Trophoblast cell (in vitro differentiated cells and primary cell): ENCODE results near the gene PGBD2.
A peak's percentile ranks its signal among the peaks of the same experiment; 100 is the strongest.

Source experiments
- DNase-seq, 2 donors: peaks; one replicate each; pipeline ENCODE4 v3.0.0-alpha.2; 2016
- H2AFZ ChIP-seq: 2 replicates; pipeline ENCODE4 v1.6.1; 2013; ENCODE audit warnings: low read length, moderate library complexity, mild to moderate bottlenecking; ENCODE audit not compliant: insufficient read depth, poor library complexity
- H2AK5ac ChIP-seq: 2 replicates; pipeline ENCODE4 v1.6.1; 2013; ENCODE audit warnings: mild to moderate bottlenecking, low read length
- H2BK120ac ChIP-seq: 2 replicates; pipeline ENCODE4 v1.6.1; 2013; ENCODE audit warnings: low read length, mild to moderate bottlenecking, moderate library complexity; ENCODE audit not compliant: insufficient read depth, poor library complexity
- H2BK12ac ChIP-seq: 2 replicates; pipeline ENCODE4 v1.6.1; 2013; ENCODE audit warnings: mild to moderate bottlenecking, low read length, moderate library complexity
- H2BK5ac ChIP-seq: 2 replicates; pipeline ENCODE4 v1.6.1; 2013; ENCODE audit warnings: low read length, low read depth, moderate library complexity, mild to moderate bottlenecking; ENCODE audit not compliant: poor library complexity
- H3K14ac ChIP-seq: 2 replicates; pipeline ENCODE4 v1.6.1; 2013; ENCODE audit warnings: mild to moderate bottlenecking, low read length
- H3K18ac ChIP-seq: 2 replicates; pipeline ENCODE4 v1.6.1; 2013; ENCODE audit warnings: mild to moderate bottlenecking, low read length
- H3K23ac ChIP-seq: 2 replicates; pipeline ENCODE4 v1.6.1; 2013; ENCODE audit warnings: low read length
- H3K27ac ChIP-seq: 2 replicates; pipeline ENCODE4 v1.5.1; 2013; ENCODE audit warnings: low read depth, mild to moderate bottlenecking, inconsistent platforms, low read length, moderate library complexity
- H3K27me3 ChIP-seq: 2 replicates; pipeline ENCODE4 v1.6.1; 2013; ENCODE audit warnings: inconsistent platforms, mild to moderate bottlenecking, low read length, moderate library complexity; ENCODE audit not compliant: insufficient read depth
- H3K36me3 ChIP-seq, 2 experiments: 1 replicate in 1 of 2; 2 replicates in 1 of 2; pipeline ENCODE4 v1.6.1; 2013; ENCODE audit warnings: low read length in 2 of 2, mild to moderate bottlenecking in 2 of 2, moderate library complexity in 1 of 2; ENCODE audit not compliant: insufficient read depth in 2 of 2, control insufficient read depth in 1 of 2
- H3K4ac ChIP-seq: 2 replicates; pipeline ENCODE4 v1.6.1; 2013; ENCODE audit warnings: low read depth, mild to moderate bottlenecking, low read length, moderate library complexity
- H3K4me1 ChIP-seq, 2 experiments: 1 replicate in 1 of 2; 2 replicates in 1 of 2; pipeline ENCODE4 v1.6.1; 2013; ENCODE audit warnings: low read length in 2 of 2, mild to moderate bottlenecking in 2 of 2, moderate library complexity in 1 of 2; ENCODE audit not compliant: insufficient read depth in 2 of 2, control insufficient read depth in 1 of 2
- H3K4me2 ChIP-seq: 2 replicates; pipeline ENCODE4 v1.6.1; 2013; ENCODE audit warnings: inconsistent platforms, mild to moderate bottlenecking, low read length, moderate library complexity
- H3K4me3 ChIP-seq: 2 replicates; pipeline ENCODE4 v1.5.1; 2013; ENCODE audit warnings: mild to moderate bottlenecking, low read depth, low read length, inconsistent platforms
- H3K79me1 ChIP-seq: one replicate; pipeline ENCODE4 v1.6.1; 2013; ENCODE audit warnings: low read length
- H3K79me2 ChIP-seq: 2 replicates; pipeline ENCODE4 v1.6.1; 2013; ENCODE audit warnings: low read length, mild to moderate bottlenecking; ENCODE audit not compliant: control insufficient read depth, insufficient read depth, poor library complexity
- H3K9ac ChIP-seq: 2 replicates; pipeline ENCODE4 v1.6.1; 2013; ENCODE audit warnings: mild to moderate bottlenecking, low read length
- H3K9me3 ChIP-seq: 2 replicates; pipeline ENCODE4 v1.6.1; 2013; ENCODE audit warnings: low read depth, mild to moderate bottlenecking, control low read depth, inconsistent platforms, low read length; ENCODE audit not compliant: insufficient read depth
- H4K12ac ChIP-seq: 2 replicates; pipeline ENCODE4 v1.6.1; 2013; ENCODE audit warnings: low read depth, mild to moderate bottlenecking, low read length, moderate library complexity
- H4K8ac ChIP-seq: 2 replicates; pipeline ENCODE4 v1.6.1; 2013; ENCODE audit warnings: low read depth, mild to moderate bottlenecking, low read length, moderate library complexity
- H4K91ac ChIP-seq: one replicate; pipeline ENCODE4 v1.6.1; 2013; ENCODE audit warnings: low read depth, mild to moderate bottlenecking, low read length, moderate library complexity
- WGBS: extraction: QIAGEN DNeasy Blood & Tissue Kit; methylation state at CpG from one replicate; pipeline ENCODE4 v1.1.7; 2013; ENCODE audit warnings: missing lambda C conversion rate; ENCODE audit not compliant: insufficient read length, insufficient coverage; ENCODE audit errors: extremely low coverage; 5-methylcytosine and 5-hydroxymethylcytosine counted together

The PGBD2 gene

DNA sequence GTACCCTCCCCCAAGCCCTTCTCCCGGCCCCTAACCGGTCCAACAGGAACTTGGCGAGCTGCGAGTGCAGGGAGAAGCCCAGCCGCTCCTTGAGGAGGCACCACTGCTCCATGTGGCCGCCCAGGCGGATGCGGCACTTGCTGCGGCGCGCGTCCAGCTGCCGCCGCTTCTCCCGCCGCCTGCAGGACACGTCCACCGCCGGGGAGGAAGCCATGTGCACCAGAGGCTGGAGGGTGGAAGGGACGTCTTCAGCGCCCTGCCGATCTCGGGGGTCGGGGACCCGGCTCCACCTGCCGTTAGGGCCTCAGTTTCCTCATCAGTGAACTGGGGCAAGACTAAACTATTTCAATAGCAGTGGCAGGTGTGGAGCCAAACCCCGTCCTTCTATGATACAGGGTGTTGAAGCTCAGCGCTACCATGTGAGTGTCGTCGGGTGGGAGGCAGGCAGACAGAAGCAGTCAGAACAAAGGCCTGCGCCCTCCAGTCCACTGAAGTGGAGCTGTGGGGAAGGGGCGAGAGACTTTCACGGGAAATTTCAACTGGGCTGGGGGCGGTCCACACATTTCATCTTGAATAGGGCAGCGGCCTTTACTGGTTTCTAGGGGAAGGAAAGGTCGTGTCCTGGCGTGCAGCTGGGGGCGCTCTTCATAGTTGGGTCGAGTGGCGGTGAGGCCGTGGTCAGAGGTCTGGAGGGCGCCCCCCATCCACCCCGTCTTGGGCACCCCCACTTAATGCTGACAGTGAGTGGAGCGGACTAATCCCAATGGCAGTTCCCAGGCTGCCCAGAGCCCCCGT lies 47.7 kb upstream of the PGBD2 start:
- Histone ChIP-seq H2AK5ac (peak overlapping the region; percentile 42), H2AFZ (peak overlapping the region; percentile 73), H3K9ac (peak overlapping the region; percentile 61), H3K4ac (peak overlapping the region; percentile 66), H3K4me3 (peak overlapping the region; percentile 73), H4K12ac (peak overlapping the region; percentile 86), H3K79me2 (peaks cover 13% of the 10 kb centered on the region), H2BK120ac (peak overlapping the region; percentile 45), H4K8ac (peak overlapping the region; percentile 90), H3K23ac (no peak overlapping the region), H3K4me1 (peaks cover 14 to 17% of the 10 kb centered on the region in 2 experiments), H3K4me2 (peak overlapping the region; percentile 95), H3K18ac (peak overlapping the region; percentile 85), H3K9me3 (peaks cover 5% of the 10 kb centered on the region), H3K14ac (peak overlapping the region; percentile 91), H3K27me3 (no peaks in the 10 kb centered on the region), H3K27ac (peak overlapping the region; percentile 78), H3K79me1 (peaks cover 17% of the 10 kb centered on the region), H3K36me3 (peaks cover 18 to 19% of the 10 kb centered on the region in 2 experiments), H2BK5ac (peak overlapping the region; percentile 37), H2BK12ac (no peak overlapping the region), H4K91ac (peak overlapping the region; percentile 91)
- peak; percentile 83 to 86 for DNase-seq
- no CpG with 5 or more reads among the region's 45 CpGs for WGBS

DNA sequence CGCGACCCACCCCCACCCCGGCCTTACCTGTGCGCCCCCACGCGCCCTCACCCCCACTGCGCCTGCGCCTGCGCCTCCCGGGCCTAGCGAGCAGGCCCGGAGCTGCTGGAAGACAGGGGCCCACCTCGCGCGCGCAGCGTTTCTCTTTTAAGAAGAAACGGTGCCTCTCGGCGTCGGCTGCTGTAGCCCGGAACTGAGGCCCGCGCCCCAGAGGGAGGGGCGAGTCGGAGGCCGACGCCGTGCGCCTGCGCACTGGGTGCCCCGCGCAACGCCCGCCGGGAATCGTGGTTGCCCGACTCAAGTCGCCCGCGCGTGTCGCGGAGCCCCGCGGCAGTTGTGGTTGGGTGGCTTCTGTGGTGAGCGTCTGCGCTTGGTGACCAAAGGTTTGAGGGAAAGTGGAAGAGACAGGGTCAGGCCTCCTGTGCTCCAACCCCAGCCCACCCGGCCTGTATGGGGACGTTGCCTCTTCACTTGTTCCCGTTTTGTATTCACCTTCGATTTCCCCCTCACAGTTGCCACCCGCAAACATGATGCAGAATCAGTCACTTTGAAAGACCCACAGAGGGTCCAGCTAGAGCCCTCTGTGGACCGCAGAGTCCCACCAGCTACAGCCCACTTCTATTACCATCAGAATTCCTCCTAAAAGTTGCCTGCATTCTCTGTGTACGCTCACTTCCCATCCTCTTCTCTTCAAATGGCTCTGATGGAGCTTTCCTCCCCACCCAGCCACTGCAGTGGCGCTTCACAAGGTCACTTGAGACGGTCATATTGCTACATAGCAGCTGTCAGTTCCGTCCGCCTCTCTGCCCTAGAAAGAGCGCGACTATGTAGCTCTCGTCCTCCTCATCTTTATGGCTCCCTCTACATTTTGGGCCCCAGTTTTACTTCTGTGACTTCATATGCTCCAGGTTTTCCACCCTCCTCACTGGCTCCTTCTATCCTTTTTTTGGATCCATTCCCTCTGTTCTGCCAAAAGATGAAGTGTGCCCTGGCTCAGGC lies 46.8 kb upstream of the PGBD2 start, which contains the start of gene ZNF692:
TSS of gene ZNF692 (minus strand) at position 195 of the 999 bp plus-strand sequence. CDS start 776 bp downstream, outside the sequence.
- Histone ChIP-seq H3K36me3 (peaks cover 11 to 14% of the 10 kb centered on the region in 2 experiments), H3K79me1 (peaks cover 20% of the 10 kb centered on the region), H2BK120ac (peak within 1 kb of the TSS; percentile 45), H3K18ac (peak within 1 kb of the TSS; percentile 85), H3K4me2 (peak within 1 kb of the TSS; percentile 95), H3K4ac (peak within 1 kb of the TSS; percentile 66), H2BK12ac (no peak within 1 kb of the TSS), H3K79me2 (peaks cover 15% of the 10 kb centered on the region), H4K12ac (peak within 1 kb of the TSS; percentile 86), H4K91ac (peak within 1 kb of the TSS; percentile 91), H2AFZ (peak within 1 kb of the TSS; percentile 80), H2AK5ac (peak within 1 kb of the TSS; percentile 59), H3K9ac (peak within 1 kb of the TSS; percentile 89), H3K4me3 (peak within 1 kb of the TSS; percentile 81), H3K14ac (peak within 1 kb of the TSS; percentile 91), H3K9me3 (peaks cover 5% of the 10 kb centered on the region), H3K27ac (peak within 1 kb of the TSS; percentile 78), H3K27me3 (no peaks in the 10 kb centered on the region), H4K8ac (peak within 1 kb of the TSS; percentile 90), H2BK5ac (peak within 1 kb of the TSS; percentile 37), H3K4me1 (peaks cover 18 to 21% of the 10 kb centered on the region in 2 experiments), H3K23ac (no peak within 1 kb of the TSS)
- peak; percentile 96 to 97 for DNase-seq
- no CpG with 5 or more reads among the region's 62 CpGs for WGBS

DNA sequence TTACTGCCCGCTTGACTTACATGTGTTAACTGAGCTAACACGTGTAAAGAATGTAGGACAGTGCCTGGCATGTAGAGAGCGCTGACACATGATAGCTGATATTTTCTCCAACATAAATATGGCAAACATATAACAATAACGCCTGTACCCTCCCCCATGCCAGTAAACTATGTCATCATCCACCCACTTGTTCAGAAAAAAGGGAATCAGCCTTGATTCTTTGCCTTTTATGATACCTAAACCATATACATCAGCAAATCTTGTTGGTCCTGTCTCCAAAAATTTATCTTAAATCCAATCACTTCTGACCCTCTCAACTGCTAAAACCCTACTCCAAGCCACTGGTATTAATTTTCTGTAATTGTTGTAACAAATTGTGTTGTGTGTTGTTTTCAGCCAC lies 46.0 kb upstream of the PGBD2 start:
- no CpG with 5 or more reads among the region's 4 CpGs for WGBS
- Histone ChIP-seq H3K9ac (no peak overlapping the region), H2BK5ac (no peak overlapping the region), H3K79me1 (peaks cover 20% of the 10 kb centered on the region), H3K27ac (no peak overlapping the region), H2AFZ (no peak overlapping the region), H4K91ac (no peak overlapping the region), H3K27me3 (no peaks in the 10 kb centered on the region), H3K4me2 (no peak overlapping the region), H3K4me3 (no peak overlapping the region), H3K23ac (no peak overlapping the region), H4K12ac (no peak overlapping the region), H3K14ac (no peak overlapping the region), H2AK5ac (no peak overlapping the region), H2BK120ac (no peak overlapping the region), H3K79me2 (peaks cover 15% of the 10 kb centered on the region), H3K9me3 (peaks cover 5% of the 10 kb centered on the region), H3K18ac (no peak overlapping the region), H3K4ac (no peak overlapping the region), H3K36me3 (peaks cover 10 to 11% of the 10 kb centered on the region in 2 experiments), H4K8ac (no peak overlapping the region), H2BK12ac (no peak overlapping the region), H3K4me1 (peaks cover 18 to 21% of the 10 kb centered on the region in 2 experiments)
- no peak for DNase-seq

DNA sequence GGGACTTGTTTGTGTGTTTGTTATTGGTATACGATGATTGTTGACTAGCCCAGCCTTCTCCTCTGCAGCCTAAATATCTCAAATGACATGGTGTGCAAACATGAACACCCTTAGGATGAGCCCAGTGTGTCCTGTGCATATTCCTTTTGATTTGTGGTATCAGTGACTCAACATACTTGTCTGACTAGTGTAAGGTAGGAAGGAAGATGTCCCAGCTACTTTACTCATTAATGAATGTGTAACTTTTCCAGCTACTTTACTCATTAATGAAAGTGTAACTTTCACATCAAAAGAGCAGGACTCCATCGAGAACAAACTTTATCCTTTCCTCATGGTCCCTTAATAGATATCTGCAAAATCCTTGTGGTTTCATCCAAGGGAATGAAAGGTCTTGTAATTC lies 44.4 kb upstream of the PGBD2 start:
- Histone ChIP-seq H3K4ac (no peak overlapping the region), H3K18ac (no peak overlapping the region), H2AK5ac (no peak overlapping the region), H3K79me2 (peaks cover 15% of the 10 kb centered on the region), H3K27me3 (no peaks in the 10 kb centered on the region), H2AFZ (no peak overlapping the region), H3K36me3 (no peaks in the 10 kb centered on the region), H3K9me3 (peaks cover 5% of the 10 kb centered on the region), H2BK12ac (no peak overlapping the region), H3K23ac (no peak overlapping the region), H4K91ac (no peak overlapping the region), H2BK5ac (no peak overlapping the region), H3K4me3 (no peak overlapping the region), H3K4me1 (peaks cover 18 to 21% of the 10 kb centered on the region in 2 experiments), H4K8ac (no peak overlapping the region), H3K9ac (no peak overlapping the region), H2BK120ac (no peak overlapping the region), H3K14ac (no peak overlapping the region), H3K27ac (no peak overlapping the region), H3K4me2 (no peak overlapping the region), H4K12ac (no peak overlapping the region), H3K79me1 (peaks cover 20% of the 10 kb centered on the region)
- DNase-seq = no peak
- no CpG with 5 or more reads among the region's 2 CpGs for WGBS
